ENCODE measurements around the gene IGIP.
A peak's percentile ranks its signal among the peaks of the same experiment; 100 is the strongest.

IGIP gene

GRCh38 chr5:140168371-140168770, 42.6 kb downstream of the IGIP start:
- DNase-seq = no peak

DNA sequence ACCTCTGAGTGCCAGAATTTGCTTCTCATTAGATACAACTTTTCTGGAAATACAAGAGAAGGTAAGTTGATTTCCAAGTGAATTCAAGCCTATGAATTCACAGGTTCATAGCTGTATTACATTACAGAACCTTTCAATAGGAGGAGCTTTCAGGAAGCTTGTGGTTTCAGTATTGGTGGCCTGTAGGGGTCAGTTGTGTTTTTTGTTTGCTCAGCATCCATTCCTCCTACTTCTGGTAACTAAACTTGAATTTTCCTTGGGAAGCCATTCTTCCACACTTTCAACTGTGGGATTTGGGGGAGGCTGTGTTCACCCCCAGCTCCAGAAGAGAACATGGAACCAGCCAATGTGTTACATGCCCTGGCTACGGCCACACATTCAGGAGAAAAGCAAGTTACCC, 43.7 kb downstream of the IGIP start:
- peak; percentile 31 for DNase-seq

DNA sequence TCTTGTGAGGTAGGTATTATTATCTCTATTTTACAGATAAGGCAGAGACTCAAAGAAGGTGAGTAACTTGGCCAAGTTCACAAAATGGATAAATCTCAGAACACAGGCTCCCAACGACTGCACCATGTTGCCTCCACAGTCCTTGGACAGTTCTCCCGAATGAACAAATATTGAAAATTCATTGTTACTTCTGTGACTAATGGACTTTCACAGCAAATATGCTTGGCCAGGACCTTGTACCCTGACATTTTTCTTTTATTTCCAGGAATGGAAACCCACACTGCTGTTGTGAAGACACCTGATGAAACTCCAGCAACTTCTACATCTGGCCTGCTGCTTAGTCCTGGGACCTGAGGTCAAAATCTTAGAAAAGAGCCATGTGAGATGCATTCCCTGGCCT, 46.7 kb downstream of the IGIP start:
- no peak for DNase-seq

GRCh38 chr5:140174014-140174413, 48.3 kb downstream of the IGIP start:
- no peak for DNase-seq

DNA sequence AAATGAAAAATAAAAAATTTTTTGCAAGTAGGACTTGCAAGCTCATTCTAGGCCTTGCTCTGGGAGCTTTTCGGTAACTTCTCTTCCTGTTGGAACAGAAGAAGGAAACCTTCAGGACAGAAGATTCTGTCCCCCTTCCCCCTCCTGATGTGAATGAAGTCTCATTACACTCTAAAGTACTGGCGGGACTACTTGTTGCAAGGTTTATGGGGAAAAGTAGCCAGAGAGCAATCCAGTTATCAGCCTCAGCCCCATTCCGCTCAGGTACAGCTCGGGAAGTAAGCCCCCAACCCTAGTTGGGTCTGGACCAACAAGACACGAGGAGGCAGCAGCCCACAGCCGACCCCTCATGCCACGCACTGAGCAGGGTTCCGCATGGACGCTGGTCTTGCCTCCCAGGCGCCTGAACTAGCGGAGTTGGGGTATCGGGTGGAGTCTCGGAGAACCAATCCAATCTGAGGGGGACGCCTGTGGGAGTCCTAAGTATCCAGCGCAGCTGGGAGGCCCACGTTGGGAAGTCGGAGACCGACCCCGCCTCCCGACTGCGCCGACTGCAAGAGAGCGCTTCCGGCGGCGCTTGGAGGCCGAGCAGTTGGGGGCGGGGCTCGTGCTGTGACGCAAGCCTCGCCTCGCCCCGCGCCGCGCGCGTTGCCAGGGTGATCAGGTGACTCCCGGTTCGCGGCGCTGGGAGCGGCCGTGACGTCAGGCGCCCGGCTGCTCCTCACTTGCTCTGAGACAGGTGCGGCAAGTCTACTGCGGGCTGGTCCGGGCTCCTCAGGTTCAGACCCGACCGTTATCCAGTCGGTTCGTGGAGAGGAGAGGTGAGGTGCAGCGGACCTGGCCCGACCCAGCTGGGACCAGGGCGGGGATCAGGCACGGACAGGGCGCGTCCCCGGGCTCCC, 49.0 kb downstream of the IGIP start, which contains the start of gene CYSTM1:
TSS of gene CYSTM1 (plus strand) at position 724 of the 902 bp plus-strand sequence. CDS start 19,278 bp downstream, outside the sequence.
- DNase-seq = peak; percentile 89

GRCh38 chr5:140175367-140176030, 49.8 kb downstream of the IGIP start:
- DNase-seq = peak; percentile 74

GRCh38 chr5:140176031-140176387, 50.3 kb downstream of the IGIP start:
- no peak for DNase-seq

DNA sequence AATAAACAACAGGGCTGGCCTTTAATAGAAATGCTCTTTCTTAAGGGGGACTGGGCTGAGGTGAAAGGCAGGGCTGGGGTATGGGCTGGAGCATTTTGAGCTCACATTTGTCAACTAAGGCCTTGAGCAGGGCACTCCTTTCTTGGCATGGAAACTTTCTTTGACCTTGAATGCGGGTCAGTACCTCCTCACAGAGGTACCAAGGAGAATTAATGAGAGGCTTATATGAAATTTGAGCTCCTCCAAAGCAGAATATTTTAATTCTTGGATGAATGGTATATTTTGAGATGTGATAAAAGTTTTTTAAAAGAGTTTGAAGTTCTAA, 52.3 kb downstream of the IGIP start:
- DNase-seq = no peak

GRCh38 chr5:140178482-140179116, 52.9 kb downstream of the IGIP start:
- no peak for DNase-seq
